ENCODE results near the gene INTS7.

Gene INTS7

DNA sequence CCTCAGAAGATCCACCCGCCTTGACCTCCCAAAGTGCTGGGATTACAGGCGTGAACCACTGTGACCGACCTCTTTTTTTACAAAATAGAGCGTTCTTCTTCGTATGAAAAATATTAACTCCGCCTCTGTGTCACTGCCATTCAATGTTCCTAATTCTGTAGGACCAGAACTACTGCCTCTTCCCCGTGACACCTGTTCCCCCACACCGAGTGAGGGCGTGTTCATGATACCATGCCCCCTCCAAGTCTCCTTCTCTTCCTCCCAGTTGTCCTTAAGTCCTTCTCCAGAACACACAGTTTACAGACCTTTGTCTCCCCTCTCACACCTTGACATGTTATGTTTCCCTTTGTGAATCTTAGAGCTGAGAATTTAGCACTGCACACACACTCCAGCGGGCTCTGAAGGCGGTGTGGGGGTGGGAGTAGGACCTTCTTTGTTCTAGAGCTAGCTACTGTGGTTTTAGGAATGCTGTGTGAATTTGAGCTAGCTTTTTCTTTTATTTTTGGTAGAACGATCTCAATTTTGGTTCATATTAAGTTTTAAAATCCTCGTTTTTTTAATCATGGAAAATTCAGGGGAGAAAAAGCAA, 122.4 kb downstream of the INTS7 start:
- intact Hi-C loops (cut with DNase I) = no loop called here
- DNase-seq = no peak

DNA sequence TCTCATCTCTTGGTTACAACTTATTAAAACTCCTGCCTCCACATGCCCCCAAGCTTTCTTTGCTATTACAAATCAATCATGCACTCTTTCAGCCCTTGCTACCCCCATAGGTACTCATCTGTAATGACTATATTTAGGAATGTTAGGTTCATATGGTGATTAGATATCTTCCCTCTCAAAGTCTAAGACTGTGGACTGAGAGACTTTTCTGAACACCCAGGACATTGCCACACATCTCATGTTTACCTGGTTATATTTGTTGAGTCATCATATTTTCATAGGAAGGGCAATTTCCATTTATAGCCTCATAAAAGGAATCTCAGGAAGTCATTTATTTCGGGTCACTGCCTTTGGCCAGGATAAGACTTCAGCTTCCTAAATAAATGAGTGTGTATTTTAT, 123.3 kb downstream of the INTS7 start:
- no peak for DNase-seq
- intact Hi-C loops (cut with DNase I) = no loop called here

- intact Hi-C loops (cut with DNase I) = no loop called here
- no peak for DNase-seq
These were observed 124.4 kb downstream of the INTS7 start for GRCh38 chr1:211910913-211911485.

GRCh38 chr1:211910113-211910884, 125.1 kb downstream of the INTS7 start:
- intact Hi-C loops (cut with DNase I) = no loop called here
- DNase-seq = no peak

DNA sequence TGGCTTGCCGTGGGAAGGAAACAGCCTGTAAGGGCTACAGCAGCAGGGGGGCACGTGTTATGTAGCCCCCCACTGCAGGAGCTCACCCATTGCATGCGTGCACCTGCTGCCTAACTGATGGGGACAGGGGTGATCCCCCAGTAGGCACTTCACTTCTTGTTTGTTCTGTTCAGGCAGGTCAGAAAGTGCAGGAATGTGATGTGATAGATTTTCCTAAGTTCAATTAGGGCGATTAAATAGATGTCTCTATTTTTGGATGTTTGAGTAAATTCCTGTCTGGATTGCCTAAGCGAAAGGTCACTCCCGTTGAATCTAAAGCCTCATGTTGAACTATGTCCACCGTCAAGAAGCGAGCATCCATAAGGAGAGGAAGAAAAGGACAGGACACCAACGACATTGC, 126.0 kb downstream of the INTS7 start:
- intact Hi-C loops (cut with DNase I) = no loop called here
- DNase-seq = no peak

- DNase-seq = no peak
- intact Hi-C loops (cut with DNase I) = no loop called here
These were observed 126.4 kb downstream of the INTS7 start for GRCh38 chr1:211908951-211909350.

GRCh38 chr1:211908453-211908852, 126.9 kb downstream of the INTS7 start:
- DNase-seq = no peak
- intact Hi-C loops (cut with DNase I) = no loop called here

DNA sequence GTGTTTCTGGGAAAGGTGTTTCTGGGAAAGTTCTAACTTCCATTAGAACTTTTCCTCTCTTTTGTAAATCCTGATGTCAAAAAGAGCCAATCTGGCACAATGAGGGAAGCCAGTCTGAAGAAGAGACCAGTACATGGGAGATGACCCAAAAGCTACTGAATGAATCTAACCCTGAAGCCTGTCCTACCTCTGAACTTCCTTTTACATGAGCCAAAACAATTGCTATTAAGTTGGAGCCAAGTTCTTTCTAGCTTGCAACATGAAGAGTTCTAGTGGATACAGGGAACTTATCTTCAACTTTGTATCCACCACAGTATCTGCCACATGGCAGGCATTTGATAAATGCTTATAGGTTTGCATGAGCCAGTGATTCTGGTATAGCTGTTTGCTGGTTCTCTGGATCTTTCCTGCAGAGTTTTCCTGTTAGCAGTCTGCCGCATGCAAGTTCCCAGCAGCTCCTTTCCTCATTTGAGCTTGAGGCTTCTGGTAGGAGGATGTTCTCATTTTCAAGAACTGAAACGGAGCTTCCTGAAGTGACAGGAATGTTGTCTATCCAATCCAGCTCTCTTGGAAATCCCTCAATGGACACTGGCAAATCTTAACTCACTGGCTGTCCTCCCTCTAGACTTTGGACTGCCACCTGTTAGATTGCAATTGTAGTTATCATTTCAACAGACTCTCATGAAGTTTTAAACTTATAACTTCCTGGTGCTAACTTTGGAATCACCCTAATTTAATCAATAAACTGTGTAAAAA, 131.7 kb downstream of the INTS7 start:
- intact Hi-C loops (cut with DNase I) = no loop called here
- no peak for DNase-seq

- no peak for DNase-seq
- intact Hi-C loops (cut with DNase I) = no loop called here
These were observed 132.6 kb downstream of the INTS7 start for GRCh38 chr1:211902624-211903291.

DNA sequence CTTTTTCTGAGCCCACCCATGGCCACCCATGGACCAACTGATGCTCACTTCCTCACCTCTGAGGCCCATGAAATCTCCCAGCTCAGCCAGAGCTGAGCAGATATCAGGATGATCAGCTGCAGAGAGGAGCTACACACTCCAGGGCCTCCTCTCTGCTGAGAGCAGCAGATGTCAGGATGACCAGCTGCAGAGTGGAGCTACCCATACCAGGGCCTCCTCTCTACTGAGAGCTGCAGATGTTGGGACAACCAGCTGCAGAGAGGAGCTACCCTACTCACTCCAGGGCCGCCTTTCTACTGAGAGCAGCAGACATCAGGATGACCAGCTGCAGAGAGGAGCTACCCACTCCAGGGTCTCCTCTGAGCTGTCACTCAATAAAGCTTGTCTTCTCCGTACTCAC, 133.4 kb downstream of the INTS7 start:
- intact Hi-C loops (cut with DNase I) = no loop called here
- no peak for DNase-seq

DNA sequence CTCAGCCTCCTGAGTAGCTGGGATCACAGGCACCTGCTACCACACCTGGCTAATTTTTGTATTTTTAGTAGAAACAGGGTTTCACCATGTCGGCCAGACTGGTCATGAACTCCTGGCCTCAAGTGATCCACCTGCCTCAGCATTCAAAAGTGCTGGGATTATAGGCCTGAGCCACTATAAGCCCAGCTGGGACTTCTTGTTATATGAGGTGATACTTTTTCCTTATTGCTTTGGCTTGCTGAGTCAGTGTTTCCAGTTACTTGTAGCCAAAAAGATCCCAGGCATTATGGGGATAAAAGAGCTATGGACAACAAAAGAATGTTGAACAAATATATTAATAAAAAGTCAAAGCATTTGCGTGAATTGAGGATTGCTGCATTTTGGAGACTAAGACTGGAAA, 134.9 kb downstream of the INTS7 start:
- intact Hi-C loops (cut with DNase I) = no loop called here
- DNase-seq = no peak

DNA sequence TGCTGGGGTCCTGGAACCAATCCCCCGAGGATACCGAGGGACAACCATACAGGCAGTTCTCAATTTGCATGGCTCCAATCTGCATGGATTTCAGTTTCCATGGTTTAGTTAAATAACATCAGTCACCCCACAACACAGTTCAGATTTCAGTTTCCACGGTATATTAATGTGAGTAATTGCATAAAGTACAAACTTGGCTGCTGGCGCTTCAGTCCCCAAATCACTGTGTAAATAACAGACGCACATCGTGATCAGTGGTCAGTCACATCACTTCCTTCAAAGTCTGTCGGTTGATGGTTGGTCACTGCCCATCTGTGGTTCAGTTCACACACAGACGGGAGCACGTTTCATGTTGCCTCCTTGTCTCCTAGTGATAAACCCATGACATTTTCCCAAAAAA, 138.4 kb downstream of the INTS7 start:
- intact Hi-C loops (cut with DNase I) = no loop called here
- no peak for DNase-seq

DNA sequence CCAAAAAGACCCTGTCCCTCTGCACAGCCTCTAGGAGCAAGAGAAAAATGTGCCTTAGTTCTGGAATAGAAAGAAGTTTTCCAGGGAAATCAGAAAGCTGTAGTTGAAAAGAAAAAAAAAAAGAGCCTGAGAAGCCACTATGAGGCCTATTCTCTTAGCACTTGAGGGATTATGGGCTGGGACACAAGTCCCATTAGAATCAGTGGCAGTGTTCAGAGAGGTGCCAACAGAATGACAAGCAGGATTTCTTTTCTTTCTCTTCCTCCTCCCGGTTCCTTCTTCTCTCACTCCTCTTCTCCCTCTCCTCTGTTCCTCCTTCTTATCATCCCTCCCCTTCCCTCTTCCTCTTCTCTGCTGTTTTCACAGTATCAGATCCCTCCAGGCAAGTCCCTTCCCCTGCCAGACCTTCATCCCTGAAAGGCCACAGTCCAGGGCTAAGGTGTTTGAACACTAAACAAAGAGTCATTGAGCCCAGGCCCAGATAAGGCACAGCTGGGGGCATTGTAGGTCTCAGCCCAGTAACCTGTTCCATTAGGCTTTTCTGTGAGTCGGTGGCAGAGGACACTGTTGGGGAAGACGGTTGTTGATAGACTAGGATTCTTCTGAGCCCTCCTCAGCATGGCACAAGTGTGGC, 140.1 kb downstream of the INTS7 start:
- intact Hi-C loops (cut with DNase I) = no loop called here
- DNase-seq = no peak

DNA sequence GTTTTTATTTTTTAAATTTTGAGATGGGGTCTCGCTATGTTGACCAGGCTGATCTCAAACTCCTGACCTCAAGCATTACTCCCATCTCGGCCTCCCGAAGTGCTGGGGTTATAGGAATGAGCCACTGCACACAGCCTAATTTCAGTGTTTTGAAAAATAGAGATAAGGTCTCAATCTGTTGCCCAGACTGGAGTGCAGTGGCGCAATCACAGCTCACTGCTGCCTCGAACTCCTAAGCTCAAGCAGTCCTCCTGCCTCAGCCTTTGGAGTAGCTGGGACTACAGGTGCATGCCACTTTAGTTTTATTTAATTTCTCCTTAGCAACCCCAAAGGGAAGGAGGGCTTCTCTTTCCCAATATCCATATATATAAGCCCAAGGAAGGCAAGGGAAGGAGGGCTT, 141.0 kb downstream of the INTS7 start:
- DNase-seq = no peak

GRCh38 chr1:211893260-211893659, 142.1 kb downstream of the INTS7 start:
- DNase-seq = no peak
- intact Hi-C loops (cut with DNase I) = no loop called here

More for the DNA sequence above, 141.0 kb downstream of the INTS7 start:
- intact Hi-C loops (cut with DNase I) = no loop called here

DNA sequence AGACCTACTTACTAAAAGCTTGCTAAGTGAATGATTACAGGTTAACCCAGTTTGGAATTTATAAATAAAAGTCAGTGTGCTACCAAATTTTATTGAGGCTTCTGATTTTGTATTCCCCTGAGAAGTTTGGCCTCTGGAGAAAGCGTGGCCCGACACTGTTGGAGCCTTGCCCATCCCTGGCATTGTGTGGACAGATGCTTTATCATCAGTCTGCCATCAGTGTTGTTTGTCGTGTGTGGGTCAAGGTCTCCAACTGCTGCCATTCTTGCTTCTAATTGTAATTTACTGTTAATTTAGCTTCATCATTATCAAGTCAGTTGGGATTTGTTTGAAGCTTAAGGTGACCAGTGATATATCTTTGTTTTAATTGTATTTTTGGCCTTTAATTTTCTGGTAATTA, 142.8 kb downstream of the INTS7 start:
- intact Hi-C loops (cut with DNase I) = no loop called here
- no peak for DNase-seq

DNA sequence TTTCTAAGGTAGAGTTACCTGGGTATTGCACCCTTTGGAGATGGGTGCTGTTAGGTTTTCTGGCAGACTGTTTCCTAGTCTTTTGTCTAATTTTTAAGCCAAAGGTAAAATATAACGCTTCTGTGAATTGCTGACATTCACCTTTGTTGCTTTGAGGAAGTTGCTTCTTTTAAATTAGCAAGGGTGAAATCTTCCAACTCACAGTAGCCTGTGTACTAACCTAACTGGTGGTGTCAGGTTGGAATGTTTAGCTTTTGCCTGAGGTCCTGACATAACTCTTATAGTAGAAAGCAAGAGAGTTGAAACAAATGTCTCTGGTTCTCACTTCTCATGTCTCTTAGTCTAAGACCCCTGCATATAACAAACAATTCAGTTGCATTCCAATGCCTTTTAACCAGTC, 143.6 kb downstream of the INTS7 start:
- intact Hi-C loops (cut with DNase I) = no loop called here

More for the DNA sequence above, 143.6 kb downstream of the INTS7 start:
- no peak for DNase-seq
